NCI-H187 treated with DMSO at 0.1 percent for 48 hours (cell line): ENCODE data around the gene ADAMTS16.

ENCODE experiments used
- DNase-seq: peaks from one replicate; lab custom pipeline; 2025; lab: John Stamatoyannopoulos, UW

Gene ADAMTS16

GRCh38 chr5:5144441-5144840 is 4.3 kb downstream of the ADAMTS16 start:
- no peak for DNase-seq

- DNase-seq, result no peak
Observed at GRCh38 chr5:5145651-5146529, 5.8 kb downstream of the ADAMTS16 start.

GRCh38 chr5:5146530-5147160 is 6.5 kb downstream of the ADAMTS16 start:
- DNase-seq, result no peak

- no peak for DNase-seq
Observed at GRCh38 chr5:5149154-5149553, 9.0 kb downstream of the ADAMTS16 start.

- no peak for DNase-seq
Observed at GRCh38 chr5:5150667-5151066, 10.5 kb downstream of the ADAMTS16 start.

- no peak for DNase-seq
Observed at GRCh38 chr5:5154733-5155132, 14.6 kb downstream of the ADAMTS16 start.

- no peak for DNase-seq
Observed at GRCh38 chr5:5155617-5156016, 15.5 kb downstream of the ADAMTS16 start.

- DNase-seq, result no peak
Observed at GRCh38 chr5:5156471-5157082, 16.4 kb downstream of the ADAMTS16 start.

- DNase-seq, result no peak
Observed at GRCh38 chr5:5158472-5158895, 18.4 kb downstream of the ADAMTS16 start.

GRCh38 chr5:5159282-5160103 is 19.4 kb downstream of the ADAMTS16 start:
- DNase-seq, result no peak

GRCh38 chr5:5164163-5164562 is 24.0 kb downstream of the ADAMTS16 start:
- DNase-seq, result no peak

GRCh38 chr5:5165541-5166002 is 25.4 kb downstream of the ADAMTS16 start:
- no peak for DNase-seq

- DNase-seq, result no peak
Observed at GRCh38 chr5:5169466-5169865, 29.3 kb downstream of the ADAMTS16 start.

GRCh38 chr5:5178136-5178535 is 38.0 kb downstream of the ADAMTS16 start:
- DNase-seq, result no peak

GRCh38 chr5:5178580-5178979 is 38.5 kb downstream of the ADAMTS16 start:
- DNase-seq, result no peak

- no peak for DNase-seq
Observed at GRCh38 chr5:5179079-5179478, 38.9 kb downstream of the ADAMTS16 start.

GRCh38 chr5:5179597-5179996 is 39.5 kb downstream of the ADAMTS16 start:
- no peak for DNase-seq

GRCh38 chr5:5181650-5182324 is 41.7 kb downstream of the ADAMTS16 start:
- no peak for DNase-seq

GRCh38 chr5:5182508-5183188 is 42.5 kb downstream of the ADAMTS16 start:
- no peak for DNase-seq

GRCh38 chr5:5183189-5183699 is 43.1 kb downstream of the ADAMTS16 start:
- DNase-seq, result no peak

- no peak for DNase-seq
Observed at GRCh38 chr5:5183933-5184332, 43.8 kb downstream of the ADAMTS16 start.
